ENCODE data around the gene SH3RF1. TPM values are rescaled to one million over a fixed set of nuclear protein-coding genes. Genes with fewer than 3 reads are reported as not detected.

The SH3RF1 gene
- total and polyA plus RNA-seq, 7 experiments from 2014 or later: 0.08 to 3.8 (median 0.50) TPM; not detected in 3

GRCh38 chr4:169167957-169168858, 102.5 kb downstream of the SH3RF1 start:
- Mint-ChIP-seq H3K9me3 (no peaks in the 10 kb centered on the region), H3K36me3 (no peaks in the 10 kb centered on the region), H3K4me3 (no peak overlapping the region), H3K27me3 (peaks cover 0 to 13% (median 12%) of the 10 kb centered on the region in 5 donors), H3K27ac (no peak overlapping the region), H3K4me1 (no peaks in the 10 kb centered on the region)
- intact Hi-C loops (cut with micrococcal nuclease): no loop called here
- H3K36me3 ChIP-seq (ENCODE audit: control insufficient read depth in 2 of 3, insufficient read depth in 3 of 3, low read length in 3 of 3): no peaks in the 10 kb centered on the region
- ATAC-seq (no peak), DNase-seq (no peak)
- no peaks in the 10 kb centered on the region for H3K4me1 ChIP-seq (ENCODE audit: control insufficient read depth in 2 of 2, insufficient read depth in 2 of 2, low read length in 2 of 2)
- no peak overlapping the region for H3K4me3 ChIP-seq (ENCODE audit: low read length)
- H3K9me3 ChIP-seq (ENCODE audit: control insufficient read depth in 2 of 3, low read length in 3 of 3): no peaks in the 10 kb centered on the region
- no peak overlapping the region for H3K27ac ChIP-seq (ENCODE audit: low read depth, low read length)
- ChIA-PET CTCF (no interaction called here), POLR2A (no interaction called here)
- no peaks in the 10 kb centered on the region for H3K27me3 ChIP-seq (ENCODE audit: control insufficient read depth in 2 of 2, insufficient read depth in 2 of 2, low read length in 2 of 2)

- peaks cover 0 to 20% (median 16%) of the 10 kb centered on the region in 5 donors for H3K27me3 Mint-ChIP-seq
- no peak overlapping the region for H3K4me3 Mint-ChIP-seq
- Histone ChIP-seq H3K4me1 (ENCODE audit: control insufficient read depth in 2 of 2, insufficient read depth in 2 of 2, low read length in 2 of 2) (no peaks in the 10 kb centered on the region), H3K4me3 (ENCODE audit: low read length) (no peak overlapping the region), H3K27me3 (ENCODE audit: control insufficient read depth in 2 of 2, insufficient read depth in 2 of 2, low read length in 2 of 2) (no peaks in the 10 kb centered on the region), H3K36me3 (ENCODE audit: control insufficient read depth in 2 of 3, insufficient read depth in 3 of 3, low read length in 3 of 3) (no peaks in the 10 kb centered on the region), H3K27ac (ENCODE audit: low read depth, low read length) (no peak overlapping the region), H3K9me3 (ENCODE audit: control insufficient read depth in 2 of 3, low read length in 3 of 3) (no peaks in the 10 kb centered on the region)
- H3K27ac Mint-ChIP-seq: no peak overlapping the region
- ATAC-seq (no peak), DNase-seq (no peak)
- CTCF ChIA-PET: no interaction called here
- intact Hi-C loops (cut with micrococcal nuclease): no loop called here
- H3K36me3 Mint-ChIP-seq: no peaks in the 10 kb centered on the region
- no peaks in the 10 kb centered on the region for H3K9me3 Mint-ChIP-seq
- POLR2A ChIA-PET: no interaction called here
- no peaks in the 10 kb centered on the region for H3K4me1 Mint-ChIP-seq
Observed at GRCh38 chr4:169164669-169165415, 105.9 kb downstream of the SH3RF1 start.

- POLR2A ChIA-PET: no interaction called here
- H3K9me3 ChIP-seq (ENCODE audit: control insufficient read depth in 2 of 3, low read length in 3 of 3): no peaks in the 10 kb centered on the region
- no peaks in the 10 kb centered on the region for H3K27me3 ChIP-seq (ENCODE audit: control insufficient read depth in 2 of 2, insufficient read depth in 2 of 2, low read length in 2 of 2)
- no peak overlapping the region for H3K27ac ChIP-seq (ENCODE audit: low read depth, low read length)
- H3K4me1 ChIP-seq (ENCODE audit: control insufficient read depth in 2 of 2, insufficient read depth in 2 of 2, low read length in 2 of 2): no peaks in the 10 kb centered on the region
- peaks cover 0 to 20% (median 16%) of the 10 kb centered on the region in 5 donors for H3K27me3 Mint-ChIP-seq
- no peak overlapping the region for H3K27ac Mint-ChIP-seq
- CTCF ChIA-PET: no interaction called here
- H3K4me3 Mint-ChIP-seq: no peak overlapping the region
- no peaks in the 10 kb centered on the region for H3K36me3 ChIP-seq (ENCODE audit: control insufficient read depth in 2 of 3, insufficient read depth in 3 of 3, low read length in 3 of 3)
- DNase-seq: no peak
- no peak overlapping the region for H3K4me3 ChIP-seq (ENCODE audit: low read length)
- no peak for ATAC-seq
- no peaks in the 10 kb centered on the region for H3K9me3 Mint-ChIP-seq
- intact Hi-C loops (cut with micrococcal nuclease): no loop called here
- no peaks in the 10 kb centered on the region for H3K36me3 Mint-ChIP-seq
- H3K4me1 Mint-ChIP-seq: no peaks in the 10 kb centered on the region
Observed at GRCh38 chr4:169163947-169164668, 106.6 kb downstream of the SH3RF1 start.

- Mint-ChIP-seq H3K4me1 (no peaks in the 10 kb centered on the region), H3K9me3 (no peaks in the 10 kb centered on the region), H3K36me3 (no peaks in the 10 kb centered on the region), H3K27me3 (peaks cover 0 to 20% (median 16%) of the 10 kb centered on the region in 5 donors), H3K27ac (no peak overlapping the region), H3K4me3 (no peak overlapping the region)
- POLR2A ChIA-PET: no interaction called here
- DNase-seq (no peak), ATAC-seq (no peak)
- Histone ChIP-seq H3K27ac (ENCODE audit: low read depth, low read length) (no peak overlapping the region), H3K4me1 (ENCODE audit: control insufficient read depth in 2 of 2, insufficient read depth in 2 of 2, low read length in 2 of 2) (no peaks in the 10 kb centered on the region), H3K36me3 (ENCODE audit: control insufficient read depth in 2 of 3, insufficient read depth in 3 of 3, low read length in 3 of 3) (no peaks in the 10 kb centered on the region), H3K4me3 (ENCODE audit: low read length) (no peak overlapping the region), H3K27me3 (ENCODE audit: control insufficient read depth in 2 of 2, insufficient read depth in 2 of 2, low read length in 2 of 2) (no peaks in the 10 kb centered on the region), H3K9me3 (ENCODE audit: control insufficient read depth in 2 of 3, low read length in 3 of 3) (no peaks in the 10 kb centered on the region)
- intact Hi-C loops (cut with micrococcal nuclease): no loop called here
- CTCF ChIA-PET: no interaction called here
Observed at GRCh38 chr4:169163495-169163894, 107.3 kb downstream of the SH3RF1 start.

GRCh38 chr4:169160825-169161224, 109.9 kb downstream of the SH3RF1 start:
- ATAC-seq: no peak

GRCh38 chr4:169159624-169160171, 111.1 kb downstream of the SH3RF1 start:
- no peak overlapping the region for H3K4me3 ChIP-seq (ENCODE audit: low read length)
- no peaks in the 10 kb centered on the region for H3K36me3 Mint-ChIP-seq
- H3K4me1 Mint-ChIP-seq: no peaks in the 10 kb centered on the region
- no peak overlapping the region for H3K27ac ChIP-seq (ENCODE audit: low read depth, low read length)
- H3K9me3 ChIP-seq (ENCODE audit: control insufficient read depth in 2 of 3, low read length in 3 of 3): no peaks in the 10 kb centered on the region
- H3K27me3 ChIP-seq (ENCODE audit: control insufficient read depth in 2 of 2, insufficient read depth in 2 of 2, low read length in 2 of 2): no peaks in the 10 kb centered on the region
- DNase-seq (no peak), ATAC-seq (no peak)
- H3K36me3 ChIP-seq (ENCODE audit: control insufficient read depth in 2 of 3, insufficient read depth in 3 of 3, low read length in 3 of 3): no peaks in the 10 kb centered on the region
- H3K27me3 Mint-ChIP-seq: peaks cover 7 to 35% (median 27%) of the 10 kb centered on the region in 5 donors
- H3K4me1 ChIP-seq (ENCODE audit: control insufficient read depth in 2 of 2, insufficient read depth in 2 of 2, low read length in 2 of 2): no peaks in the 10 kb centered on the region
- no peak overlapping the region for H3K4me3 Mint-ChIP-seq
- intact Hi-C loops (cut with micrococcal nuclease): no loop called here
- no peaks in the 10 kb centered on the region for H3K9me3 Mint-ChIP-seq
- POLR2A ChIA-PET: no interaction called here
- no peak overlapping the region for H3K27ac Mint-ChIP-seq
- CTCF ChIA-PET: no interaction called here

More at GRCh38 chr4:169160825-169161224, 109.9 kb downstream of the SH3RF1 start:
- ChIA-PET CTCF (no interaction called here), POLR2A (no interaction called here)
- Mint-ChIP-seq H3K4me3 (no peak overlapping the region), H3K27ac (no peak overlapping the region), H3K27me3 (peaks cover 6 to 33% (median 28%) of the 10 kb centered on the region in 5 donors), H3K4me1 (no peaks in the 10 kb centered on the region), H3K36me3 (no peaks in the 10 kb centered on the region), H3K9me3 (no peaks in the 10 kb centered on the region)
- Histone ChIP-seq H3K4me1 (ENCODE audit: control insufficient read depth in 2 of 2, insufficient read depth in 2 of 2, low read length in 2 of 2) (no peaks in the 10 kb centered on the region), H3K9me3 (ENCODE audit: control insufficient read depth in 2 of 3, low read length in 3 of 3) (no peaks in the 10 kb centered on the region), H3K4me3 (ENCODE audit: low read length) (no peak overlapping the region), H3K27me3 (ENCODE audit: control insufficient read depth in 2 of 2, insufficient read depth in 2 of 2, low read length in 2 of 2) (no peaks in the 10 kb centered on the region), H3K36me3 (ENCODE audit: control insufficient read depth in 2 of 3, insufficient read depth in 3 of 3, low read length in 3 of 3) (no peaks in the 10 kb centered on the region), H3K27ac (ENCODE audit: low read depth, low read length) (no peak overlapping the region)
- intact Hi-C loops (cut with micrococcal nuclease): no loop called here
- no peak for DNase-seq
